Subcutaneous adipose tissue (tissue), 4 donors: Measurements from ENCODE around the gene DRC1. TPM values are rescaled to one million over a fixed set of nuclear protein-coding genes. Genes with fewer than 3 reads are reported as not detected.

Source experiments
- CTCF ChIP-seq: fragments of 450-650 bp; IDR thresholded peaks from one replicate; pipeline ENCODE4 v1.5.1; 2016; ENCODE audit warnings: low read depth, mild to moderate bottlenecking, control low read depth, antibody characterized with exemption, moderate library complexity
- total RNA-seq, 4 donors: library from RNA; depleted of rRNA; stranded (reverse); fragments of >200 nt; gene quantifications; one replicate each; pipeline ENCODE4 v1.1.0, GENCODE V29; 2016

The DRC1 gene
- total RNA-seq, 4 donors from 2014 or later = not detected

GRCh38 chr2:26471766-26472706 lies 70.3 kb downstream of the DRC1 start:
- TF ChIP-seq CTCF = no peak

GRCh38 chr2:26472821-26473655 lies 71.3 kb downstream of the DRC1 start:
- TF ChIP-seq CTCF = no peak

- no peak for TF ChIP-seq CTCF
Measured at GRCh38 chr2:26473796-26474195, 72.1 kb downstream of the DRC1 start.

GRCh38 chr2:26474261-26474785 lies 72.6 kb downstream of the DRC1 start:
- no peak for TF ChIP-seq CTCF

- TF ChIP-seq CTCF = no peak
Measured at GRCh38 chr2:26475037-26475436, 73.3 kb downstream of the DRC1 start.

- TF ChIP-seq CTCF = no peak
Measured at GRCh38 chr2:26475832-26476501, 74.2 kb downstream of the DRC1 start.
